ENCODE measurements around the gene SHANK3.

SHANK3 gene

DNA sequence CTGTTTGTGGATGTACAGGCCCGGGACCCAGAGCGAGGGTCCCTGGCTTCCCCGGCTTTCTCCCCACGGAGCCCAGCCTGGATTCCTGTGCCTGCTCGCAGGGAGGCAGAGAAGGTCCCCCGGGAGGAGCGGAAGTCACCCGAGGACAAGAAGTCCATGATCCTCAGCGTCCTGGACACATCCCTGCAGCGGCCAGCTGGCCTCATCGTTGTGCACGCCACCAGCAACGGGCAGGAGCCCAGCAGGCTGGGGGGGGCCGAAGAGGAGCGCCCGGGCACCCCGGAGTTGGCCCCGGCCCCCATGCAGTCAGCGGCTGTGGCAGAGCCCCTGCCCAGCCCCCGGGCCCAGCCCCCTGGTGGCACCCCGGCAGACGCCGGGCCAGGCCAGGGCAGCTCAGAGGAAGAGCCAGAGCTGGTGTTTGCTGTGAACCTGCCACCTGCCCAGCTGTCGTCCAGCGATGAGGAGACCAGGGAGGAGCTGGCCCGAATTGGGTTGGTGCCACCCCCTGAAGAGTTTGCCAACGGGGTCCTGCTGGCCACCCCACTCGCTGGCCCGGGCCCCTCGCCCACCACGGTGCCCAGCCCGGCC lies 48.7 kb downstream of the SHANK3 start:
- H3K4me3 ChIP-seq: no peak overlapping the region
- no peak for DNase-seq
- intact Hi-C loops (cut with DNase I; ENCODE audit: low total_unique reads): no loop called here
- H3K36me3 ChIP-seq: no peaks in the 10 kb centered on the region
- H3K27ac ChIP-seq: no peak overlapping the region
- TF ChIP-seq, protein P1, sequence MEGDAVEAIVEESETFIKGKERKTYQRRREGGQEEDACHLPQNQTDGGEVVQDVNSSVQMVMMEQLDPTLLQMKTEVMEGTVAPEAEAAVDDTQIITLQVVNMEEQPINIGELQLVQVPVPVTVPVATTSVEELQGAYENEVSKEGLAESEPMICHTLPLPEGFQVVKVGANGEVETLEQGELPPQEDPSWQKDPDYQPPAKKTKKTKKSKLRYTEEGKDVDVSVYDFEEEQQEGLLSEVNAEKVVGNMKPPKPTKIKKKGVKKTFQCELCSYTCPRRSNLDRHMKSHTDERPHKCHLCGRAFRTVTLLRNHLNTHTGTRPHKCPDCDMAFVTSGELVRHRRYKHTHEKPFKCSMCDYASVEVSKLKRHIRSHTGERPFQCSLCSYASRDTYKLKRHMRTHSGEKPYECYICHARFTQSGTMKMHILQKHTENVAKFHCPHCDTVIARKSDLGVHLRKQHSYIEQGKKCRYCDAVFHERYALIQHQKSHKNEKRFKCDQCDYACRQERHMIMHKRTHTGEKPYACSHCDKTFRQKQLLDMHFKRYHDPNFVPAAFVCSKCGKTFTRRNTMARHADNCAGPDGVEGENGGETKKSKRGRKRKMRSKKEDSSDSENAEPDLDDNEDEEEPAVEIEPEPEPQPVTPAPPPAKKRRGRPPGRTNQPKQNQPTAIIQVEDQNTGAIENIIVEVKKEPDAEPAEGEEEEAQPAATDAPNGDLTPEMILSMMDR (IDR thresholded peaks at IDR 0.05): no peak
- no peaks in the 10 kb centered on the region for H3K9me3 ChIP-seq
- peaks cover 0 to 15% (median 0%) of the 10 kb centered on the region in 4 donors for H3K4me1 ChIP-seq
- H3K27me3 ChIP-seq: peaks cover 0 to 48% of the 10 kb centered on the region in 2 donors

- intact Hi-C loops (cut with DNase I; ENCODE audit: low total_unique reads): no loop called here
- TF ChIP-seq, protein P1 (IDR thresholded peaks at IDR 0.05): no peak
- H3K4me1 ChIP-seq: peaks cover 0 to 15% (median 0%) of the 10 kb centered on the region in 4 donors
- H3K9me3 ChIP-seq: no peaks in the 10 kb centered on the region
- no peaks in the 10 kb centered on the region for H3K36me3 ChIP-seq
- no peak overlapping the region for H3K4me3 ChIP-seq
- H3K27ac ChIP-seq: no peak overlapping the region
- DNase-seq: no peak
- H3K27me3 ChIP-seq: peaks cover 0 to 48% of the 10 kb centered on the region in 2 donors
These were observed 49.6 kb downstream of the SHANK3 start for GRCh38 chr22:50722048-50722701.

Measured in tibial artery (tissue), 4 donors.